GM19239 (cell line): ENCODE data around the gene HPCAL1.
A peak's percentile ranks its signal among the peaks of the same experiment; 100 is the strongest.

ENCODE experiments used
- DNase-seq: peaks from one replicate; pipeline ENCODE4 v3.0.0; 2011; ENCODE audit warnings: low spot score; ENCODE audit not compliant: insufficient read length
- FAIRE-seq: peaks from 2 replicates; lab custom pipeline; 2011; peaks lifted over from hg19 to GRCh38; lab: Jason Lieb, UNC

HPCAL1 gene

GRCh38 chr2:10398496-10398895 is 95.8 kb downstream of the HPCAL1 start:
- FAIRE-seq (no peak), DNase-seq (no peak)

GRCh38 chr2:10399358-10399757 is 96.7 kb downstream of the HPCAL1 start:
- DNase-seq (no peak), FAIRE-seq (no peak)

- FAIRE-seq = peak; percentile 28
- no peak for DNase-seq
Measured at GRCh38 chr2:10400002-10400401, 97.3 kb downstream of the HPCAL1 start.

GRCh38 chr2:10400568-10400977 is 97.9 kb downstream of the HPCAL1 start:
- FAIRE-seq = no peak
- DNase-seq = no peak

GRCh38 chr2:10400978-10401951 is 98.6 kb downstream of the HPCAL1 start:
- FAIRE-seq (peak; percentile 47), DNase-seq (no peak)

- no peak for DNase-seq
- no peak for FAIRE-seq
Measured at GRCh38 chr2:10402062-10402585, 99.4 kb downstream of the HPCAL1 start.

- DNase-seq = no peak
- FAIRE-seq = no peak
Measured at GRCh38 chr2:10402653-10403215, 100.0 kb downstream of the HPCAL1 start.

- DNase-seq (no peak), FAIRE-seq (no peak)
Measured at GRCh38 chr2:10404324-10405143, 101.8 kb downstream of the HPCAL1 start.

- DNase-seq = no peak
- no peak for FAIRE-seq
Measured at GRCh38 chr2:10405448-10405847, 102.7 kb downstream of the HPCAL1 start.

- no peak for FAIRE-seq
Measured at GRCh38 chr2:10406016-10406415, 103.3 kb downstream of the HPCAL1 start.

GRCh38 chr2:10406491-10407188 is 103.9 kb downstream of the HPCAL1 start:
- DNase-seq (no peak), FAIRE-seq (no peak)

More at GRCh38 chr2:10406016-10406415, 103.3 kb downstream of the HPCAL1 start:
- DNase-seq = no peak

- DNase-seq = no peak
- no peak for FAIRE-seq
Measured at GRCh38 chr2:10407432-10407831, 104.7 kb downstream of the HPCAL1 start.

- DNase-seq (peak; percentile 64), FAIRE-seq (peak; percentile 87)
Measured at GRCh38 chr2:10407841-10408648, 105.3 kb downstream of the HPCAL1 start.

- FAIRE-seq (peak; percentile 80), DNase-seq (peak; percentile 80)
Measured at GRCh38 chr2:10408649-10409579, 106.2 kb downstream of the HPCAL1 start.

GRCh38 chr2:10410001-10410822 is 107.5 kb downstream of the HPCAL1 start:
- DNase-seq = peak; percentile 58
- FAIRE-seq = peak; percentile 81

GRCh38 chr2:10410823-10411437 is 108.2 kb downstream of the HPCAL1 start:
- DNase-seq (no peak), FAIRE-seq (no peak)

GRCh38 chr2:10411557-10411956 is 108.9 kb downstream of the HPCAL1 start:
- DNase-seq (no peak), FAIRE-seq (no peak)
